SK-N-SH treated with all-trans-retinoic acid at 6 μM for 48 hours (cell line): ENCODE measurements around the gene CDKN2AIP.
"Not testable (repeated sequence)": the region's sequence is repeated elsewhere in the genome, so short reads cannot be mapped to it uniquely, and the experiment has no call there.

Source experiments
- ATAC-seq: fragments of 200-7000 bp; cut with Tn5 transposase; 3 replicates; pipeline ENCODE4 v1.9.1; 2020; ENCODE audit warnings: mild to moderate bottlenecking, moderate library complexity
- ARNTL ChIP-seq: fragments of 450-650 bp; formaldehyde crosslinking; IDR thresholded peaks from 2 replicates; pipeline ENCODE4 v1.5.0; 2020; ENCODE audit warnings: low read depth, mild to moderate bottlenecking, moderate library complexity, borderline replicate concordance
- BACH2 ChIP-seq: fragments of 250-450 bp; sonication (Bioruptor Pico); IDR thresholded peaks from 2 replicates; pipeline ENCODE4 v1.9.0; 2021; ENCODE audit warnings: mild to moderate bottlenecking, borderline replicate concordance
- ESRRG ChIP-seq: fragments of 250-450 bp; sonication (Bioruptor Pico); IDR thresholded peaks from 2 replicates; pipeline ENCODE4 v1.6.1; 2021; ENCODE audit warnings: mild to moderate bottlenecking
- GLIS3 ChIP-seq: fragments of 250-450 bp; sonication (Bioruptor Pico); IDR thresholded peaks from 2 replicates; pipeline ENCODE4 v1.5.0; 2020; ENCODE audit warnings: mild to moderate bottlenecking, moderate library complexity
- ISL1 ChIP-seq: fragments of 250-450 bp; sonication (Bioruptor Pico); IDR thresholded peaks from 2 replicates; pipeline ENCODE4 v2.1.2; 2022; ENCODE audit warnings: mild to moderate bottlenecking, moderate library complexity
- OSR1 ChIP-seq: fragments of 250-450 bp; sonication (Bioruptor Pico); IDR thresholded peaks from 2 replicates; pipeline ENCODE4 v1.8.0; 2022; ENCODE audit warnings: moderate library complexity, mild to moderate bottlenecking, inconsistent platforms
- PPARA ChIP-seq: fragments of 250-450 bp; sonication (Bioruptor Pico); IDR thresholded peaks from 2 replicates; pipeline ENCODE4 v1.5.0; 2020; ENCODE audit warnings: mild to moderate bottlenecking, borderline replicate concordance
- RARB ChIP-seq: fragments of 250-450 bp; sonication (Bioruptor Pico); IDR thresholded peaks from 2 replicates; pipeline ENCODE4 v1.8.0; 2021; ENCODE audit warnings: mild to moderate bottlenecking, moderate library complexity
- SNAI2 ChIP-seq: fragments of 250-450 bp; sonication (Bioruptor Pico); IDR thresholded peaks from 2 replicates; pipeline ENCODE4 v1.5.0; 2020; ENCODE audit warnings: mild to moderate bottlenecking, moderate library complexity
- TCF4 ChIP-seq: fragments of 250-450 bp; sonication (Bioruptor Pico); IDR thresholded peaks from 2 replicates; pipeline ENCODE4 v1.8.0; 2021; ENCODE audit warnings: mild to moderate bottlenecking, moderate library complexity, borderline replicate concordance
- TOX ChIP-seq: fragments of 250-450 bp; sonication (Bioruptor Pico); IDR thresholded peaks from 2 replicates; pipeline ENCODE4 v1.8.0; 2021; ENCODE audit warnings: mild to moderate bottlenecking, moderate library complexity, borderline replicate concordance
- ZC3H10 ChIP-seq: fragments of 250-450 bp; sonication (Bioruptor Pico); IDR thresholded peaks from 2 replicates; pipeline ENCODE4 v1.5.1; 2021; ENCODE audit warnings: mild to moderate bottlenecking, moderate library complexity
- ZFP3 ChIP-seq: fragments of 250-450 bp; sonication (Bioruptor Pico); IDR thresholded peaks from 2 replicates; pipeline ENCODE4 v1.5.0; 2020; ENCODE audit warnings: mild to moderate bottlenecking, moderate library complexity
- ZNF565 ChIP-seq: fragments of 450-650 bp; formaldehyde crosslinking; conservative IDR thresholded peaks from 2 replicates; pipeline ENCODE4 v1.5.0; 2020; ENCODE audit warnings: low read depth, mild to moderate bottlenecking, moderate library complexity
- ZNF70 ChIP-seq: fragments of 450-650 bp; formaldehyde crosslinking; IDR thresholded peaks from 2 replicates; pipeline ENCODE4 v1.5.0; 2020; ENCODE audit warnings: mild to moderate bottlenecking, moderate library complexity
- ZNF8 ChIP-seq: fragments of 450-650 bp; formaldehyde crosslinking; IDR thresholded peaks from 2 replicates; pipeline ENCODE4 v1.5.0; 2020; ENCODE audit warnings: mild to moderate bottlenecking, moderate library complexity
- TF ChIP-seq, protein P1 (sequence below): fragments of 250-450 bp; sonication (Bioruptor Pico); IDR thresholded peaks from 2 replicates; pipeline ENCODE4 v1.8.0; 2021; ENCODE audit warnings: low read depth, mild to moderate bottlenecking, moderate library complexity, borderline replicate concordance
- TF ChIP-seq, protein P2 (sequence below): fragments of 250-450 bp; sonication (Bioruptor Pico); IDR thresholded peaks from 2 replicates; pipeline ENCODE4 v1.5.0; 2020; ENCODE audit warnings: mild to moderate bottlenecking, moderate library complexity
- TF ChIP-seq, protein P3 (sequence below): fragments of 250-450 bp; sonication (Bioruptor Pico); IDR thresholded peaks from 2 replicates; pipeline ENCODE4 v1.5.1; 2020; ENCODE audit warnings: low read depth, mild to moderate bottlenecking, moderate library complexity
- TF ChIP-seq, protein P4 (sequence below): fragments of 250-450 bp; sonication (Bioruptor Pico); IDR thresholded peaks from 2 replicates; pipeline ENCODE4 v1.5.1; 2021; ENCODE audit warnings: mild to moderate bottlenecking, moderate library complexity

Gene CDKN2AIP

DNA sequence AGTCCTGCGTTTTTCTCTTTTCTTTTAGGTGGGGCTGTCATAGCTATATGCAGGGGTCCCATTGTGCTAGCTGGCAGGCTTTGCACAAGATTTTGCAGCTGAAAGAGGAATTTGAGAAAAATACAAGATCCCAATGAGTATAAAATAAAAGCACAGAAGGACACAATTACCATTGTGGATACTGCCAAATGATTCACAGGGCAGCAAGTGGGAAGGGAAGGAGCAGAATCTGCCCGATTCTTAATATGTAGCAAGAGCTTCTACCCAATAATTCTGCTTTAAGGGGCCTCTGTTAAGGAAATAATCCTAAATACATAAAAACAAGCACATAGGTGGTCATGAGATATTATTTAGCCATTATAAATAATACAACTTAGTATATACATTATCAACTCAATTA, 34.5 kb downstream of the CDKN2AIP start (continued):
- TF ChIP-seq, protein P1, sequence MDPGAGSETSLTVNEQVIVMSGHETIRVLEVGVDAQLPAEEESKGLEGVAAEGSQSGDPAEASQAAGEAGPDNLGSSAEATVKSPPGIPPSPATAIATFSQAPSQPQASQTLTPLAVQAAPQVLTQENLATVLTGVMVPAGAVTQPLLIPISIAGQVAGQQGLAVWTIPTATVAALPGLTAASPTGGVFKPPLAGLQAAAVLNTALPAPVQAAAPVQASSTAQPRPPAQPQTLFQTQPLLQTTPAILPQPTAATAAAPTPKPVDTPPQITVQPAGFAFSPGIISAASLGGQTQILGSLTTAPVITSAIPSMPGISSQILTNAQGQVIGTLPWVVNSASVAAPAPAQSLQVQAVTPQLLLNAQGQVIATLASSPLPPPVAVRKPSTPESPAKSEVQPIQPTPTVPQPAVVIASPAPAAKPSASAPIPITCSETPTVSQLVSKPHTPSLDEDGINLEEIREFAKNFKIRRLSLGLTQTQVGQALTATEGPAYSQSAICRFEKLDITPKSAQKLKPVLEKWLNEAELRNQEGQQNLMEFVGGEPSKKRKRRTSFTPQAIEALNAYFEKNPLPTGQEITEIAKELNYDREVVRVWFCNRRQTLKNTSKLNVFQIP (CRISPR knock-in tag) = no peak
- TF ChIP-seq SNAI2 (CRISPR knock-in tag) = no peak

DNA sequence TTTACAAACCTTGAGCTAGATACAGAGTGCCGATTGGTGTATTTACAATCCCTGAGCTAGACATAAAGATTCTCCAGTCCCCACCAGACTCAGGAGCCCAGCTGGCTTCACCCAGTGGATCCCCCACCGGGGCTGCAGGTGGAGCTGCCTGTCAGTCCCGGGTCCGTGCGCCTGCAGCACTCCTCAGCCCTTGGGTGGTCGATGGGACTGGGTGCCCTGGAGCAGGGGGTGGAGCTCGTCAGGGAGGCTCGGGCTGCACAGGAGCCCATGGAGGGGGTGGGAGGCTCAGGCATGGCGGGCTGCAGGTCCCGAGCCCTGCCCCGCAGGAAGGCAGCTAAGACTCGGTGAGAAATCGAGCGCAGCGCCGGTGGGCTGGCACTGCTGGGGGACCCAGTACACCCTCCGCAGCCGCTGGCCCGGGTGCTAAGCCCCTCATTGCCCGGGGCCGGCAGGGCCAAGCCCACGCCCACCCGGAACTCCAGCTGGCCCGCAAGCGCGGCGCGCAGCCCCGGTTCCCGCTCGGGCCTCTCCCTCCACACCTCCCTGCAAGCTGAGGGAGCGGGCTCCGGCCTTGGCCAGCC, 38.2 kb downstream of the CDKN2AIP start:
- ATAC-seq = not testable (repeated sequence)

DNA sequence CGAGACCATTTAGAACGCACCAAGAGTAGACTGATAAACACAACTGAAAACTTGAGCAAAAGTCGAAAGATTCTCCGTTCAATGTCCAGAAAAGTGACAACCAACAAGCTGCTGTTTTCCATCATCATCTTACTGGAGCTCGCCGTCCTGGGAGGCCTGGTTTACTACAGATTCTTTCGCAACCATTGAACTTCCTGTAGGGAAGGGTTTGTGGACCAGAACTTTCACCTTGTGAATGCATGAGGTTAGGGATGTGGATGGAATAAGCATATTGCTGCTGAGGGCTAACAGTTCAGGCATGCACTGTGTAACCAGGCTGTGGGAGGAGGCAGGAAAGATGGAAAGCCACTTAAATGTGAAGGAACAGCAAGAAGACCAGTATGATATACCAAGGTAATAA, 39.6 kb downstream of the CDKN2AIP start:
- ATAC-seq = no peak
- no peak for TF ChIP-seq ZFP3
- TF ChIP-seq ZC3H10 (CRISPR knock-in tag) = no peak
- no peak for TF ChIP-seq ISL1 (CRISPR knock-in tag)
- TF ChIP-seq PPARA (CRISPR knock-in tag) = no peak
- no peak for TF ChIP-seq ARNTL (CRISPR knock-in tag)
- TF ChIP-seq, protein P2, sequence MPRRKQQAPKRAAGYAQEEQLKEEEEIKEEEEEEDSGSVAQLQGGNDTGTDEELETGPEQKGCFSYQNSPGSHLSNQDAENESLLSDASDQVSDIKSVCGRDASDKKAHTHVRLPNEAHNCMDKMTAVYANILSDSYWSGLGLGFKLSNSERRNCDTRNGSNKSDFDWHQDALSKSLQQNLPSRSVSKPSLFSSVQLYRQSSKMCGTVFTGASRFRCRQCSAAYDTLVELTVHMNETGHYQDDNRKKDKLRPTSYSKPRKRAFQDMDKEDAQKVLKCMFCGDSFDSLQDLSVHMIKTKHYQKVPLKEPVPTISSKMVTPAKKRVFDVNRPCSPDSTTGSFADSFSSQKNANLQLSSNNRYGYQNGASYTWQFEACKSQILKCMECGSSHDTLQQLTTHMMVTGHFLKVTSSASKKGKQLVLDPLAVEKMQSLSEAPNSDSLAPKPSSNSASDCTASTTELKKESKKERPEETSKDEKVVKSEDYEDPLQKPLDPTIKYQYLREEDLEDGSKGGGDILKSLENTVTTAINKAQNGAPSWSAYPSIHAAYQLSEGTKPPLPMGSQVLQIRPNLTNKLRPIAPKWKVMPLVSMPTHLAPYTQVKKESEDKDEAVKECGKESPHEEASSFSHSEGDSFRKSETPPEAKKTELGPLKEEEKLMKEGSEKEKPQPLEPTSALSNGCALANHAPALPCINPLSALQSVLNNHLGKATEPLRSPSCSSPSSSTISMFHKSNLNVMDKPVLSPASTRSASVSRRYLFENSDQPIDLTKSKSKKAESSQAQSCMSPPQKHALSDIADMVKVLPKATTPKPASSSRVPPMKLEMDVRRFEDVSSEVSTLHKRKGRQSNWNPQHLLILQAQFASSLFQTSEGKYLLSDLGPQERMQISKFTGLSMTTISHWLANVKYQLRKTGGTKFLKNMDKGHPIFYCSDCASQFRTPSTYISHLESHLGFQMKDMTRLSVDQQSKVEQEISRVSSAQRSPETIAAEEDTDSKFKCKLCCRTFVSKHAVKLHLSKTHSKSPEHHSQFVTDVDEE = no peak
- TF ChIP-seq ZNF565 (CRISPR knock-in tag) = no peak
- TF ChIP-seq, protein P3, sequence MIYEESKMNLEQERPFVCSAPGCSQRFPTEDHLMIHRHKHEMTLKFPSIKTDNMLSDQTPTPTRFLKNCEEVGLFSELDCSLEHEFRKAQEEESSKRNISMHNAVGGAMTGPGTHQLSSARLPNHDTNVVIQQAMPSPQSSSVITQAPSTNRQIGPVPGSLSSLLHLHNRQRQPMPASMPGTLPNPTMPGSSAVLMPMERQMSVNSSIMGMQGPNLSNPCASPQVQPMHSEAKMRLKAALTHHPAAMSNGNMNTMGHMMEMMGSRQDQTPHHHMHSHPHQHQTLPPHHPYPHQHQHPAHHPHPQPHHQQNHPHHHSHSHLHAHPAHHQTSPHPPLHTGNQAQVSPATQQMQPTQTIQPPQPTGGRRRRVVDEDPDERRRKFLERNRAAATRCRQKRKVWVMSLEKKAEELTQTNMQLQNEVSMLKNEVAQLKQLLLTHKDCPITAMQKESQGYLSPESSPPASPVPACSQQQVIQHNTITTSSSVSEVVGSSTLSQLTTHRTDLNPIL (CRISPR knock-in tag) = no peak
- TF ChIP-seq GLIS3 (CRISPR knock-in tag) = no peak
- no peak for TF ChIP-seq ZNF8
- no peak for TF ChIP-seq OSR1 (CRISPR knock-in tag)
- TF ChIP-seq RARB = no peak
- TF ChIP-seq BACH2 (CRISPR knock-in tag) = no peak
- TF ChIP-seq, protein P4, sequence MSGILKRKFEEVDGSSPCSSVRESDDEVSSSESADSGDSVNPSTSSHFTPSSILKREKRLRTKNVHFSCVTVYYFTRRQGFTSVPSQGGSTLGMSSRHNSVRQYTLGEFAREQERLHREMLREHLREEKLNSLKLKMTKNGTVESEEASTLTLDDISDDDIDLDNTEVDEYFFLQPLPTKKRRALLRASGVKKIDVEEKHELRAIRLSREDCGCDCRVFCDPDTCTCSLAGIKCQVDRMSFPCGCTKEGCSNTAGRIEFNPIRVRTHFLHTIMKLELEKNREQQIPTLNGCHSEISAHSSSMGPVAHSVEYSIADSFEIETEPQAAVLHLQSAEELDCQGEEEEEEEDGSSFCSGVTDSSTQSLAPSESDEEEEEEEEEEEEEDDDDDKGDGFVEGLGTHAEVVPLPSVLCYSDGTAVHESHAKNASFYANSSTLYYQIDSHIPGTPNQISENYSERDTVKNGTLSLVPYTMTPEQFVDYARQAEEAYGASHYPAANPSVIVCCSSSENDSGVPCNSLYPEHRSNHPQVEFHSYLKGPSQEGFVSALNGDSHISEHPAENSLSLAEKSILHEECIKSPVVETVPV (CRISPR knock-in tag) = no peak
- no peak for TF ChIP-seq TOX
- TF ChIP-seq ZNF70 = no peak
- TF ChIP-seq, all 23 proteins: peak for 0

DNA sequence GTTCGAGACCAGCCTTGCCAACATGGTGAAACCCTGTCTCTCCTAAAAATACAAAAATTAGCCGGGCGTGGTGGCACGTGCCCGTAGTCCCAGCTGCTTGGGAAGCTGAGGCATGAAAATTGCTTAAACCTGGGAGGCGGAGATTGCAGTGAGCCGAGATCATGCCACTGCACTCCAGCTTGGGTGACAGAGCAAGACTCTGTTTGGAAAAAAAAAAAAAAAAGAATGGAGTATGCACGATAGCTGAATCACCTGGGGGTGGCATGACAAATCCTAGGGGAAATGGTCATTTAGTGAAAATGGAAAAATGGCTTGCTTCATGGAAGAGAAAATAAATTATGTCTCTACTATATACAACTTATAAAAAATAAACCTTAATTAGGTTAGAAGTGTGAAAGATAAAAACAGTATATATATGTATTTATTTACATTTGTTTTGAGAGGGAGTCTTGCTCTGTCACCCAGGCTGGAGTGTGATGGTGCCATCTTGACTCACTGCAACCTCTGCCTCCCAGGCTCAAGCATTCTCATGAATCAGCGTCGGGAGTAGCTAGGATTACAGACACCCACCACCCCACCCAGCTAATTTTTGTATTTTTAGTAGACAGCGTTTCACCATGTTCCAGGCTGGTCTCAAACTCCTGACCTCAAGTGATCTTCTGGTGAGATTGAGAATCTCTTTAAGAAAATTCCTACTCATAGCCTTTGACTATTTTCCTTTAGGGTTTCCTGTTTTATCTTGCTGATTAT, 41.1 kb downstream of the CDKN2AIP start:
- no peak for ATAC-seq
- TF ChIP-seq TOX (no peak), ZNF565 (CRISPR knock-in tag) (no peak), RARB (no peak), ZNF70 (no peak), GLIS3 (CRISPR knock-in tag) (no peak), TCF4 (CRISPR knock-in tag) (no peak), BACH2 (CRISPR knock-in tag) (no peak), ISL1 (CRISPR knock-in tag) (no peak), OSR1 (CRISPR knock-in tag) (no peak), PPARA (CRISPR knock-in tag) (no peak), ARNTL (CRISPR knock-in tag) (no peak), ESRRG (CRISPR knock-in tag) (no peak), ZFP3 (no peak), SNAI2 (CRISPR knock-in tag) (no peak)
- TF ChIP-seq, protein P1 (CRISPR knock-in tag) = no peak
- TF ChIP-seq, protein P2 = no peak
- TF ChIP-seq, protein P4 (CRISPR knock-in tag) = no peak
